HG02973 (cell line): ENCODE measurements around the gene PER2.

Experiments
- ATAC-seq: cut with Tn5 transposase; IDR thresholded peaks from one replicate; pipeline ENCODE4 v1.9.1; 2021; ENCODE audit warnings: moderate library complexity; ENCODE audit not compliant: unreplicated experiment

The PER2 gene

GRCh38 chr2:238231251-238231793 lies 57.1 kb downstream of the PER2 start:
- peak; percentile 78 for ATAC-seq

GRCh38 chr2:238230699-238231098 lies 57.7 kb downstream of the PER2 start:
- ATAC-seq = no peak

- no peak for ATAC-seq
These were observed 59.7 kb downstream of the PER2 start for GRCh38 chr2:238228700-238229099.

GRCh38 chr2:238227587-238228032 lies 60.8 kb downstream of the PER2 start:
- no peak for ATAC-seq

DNA sequence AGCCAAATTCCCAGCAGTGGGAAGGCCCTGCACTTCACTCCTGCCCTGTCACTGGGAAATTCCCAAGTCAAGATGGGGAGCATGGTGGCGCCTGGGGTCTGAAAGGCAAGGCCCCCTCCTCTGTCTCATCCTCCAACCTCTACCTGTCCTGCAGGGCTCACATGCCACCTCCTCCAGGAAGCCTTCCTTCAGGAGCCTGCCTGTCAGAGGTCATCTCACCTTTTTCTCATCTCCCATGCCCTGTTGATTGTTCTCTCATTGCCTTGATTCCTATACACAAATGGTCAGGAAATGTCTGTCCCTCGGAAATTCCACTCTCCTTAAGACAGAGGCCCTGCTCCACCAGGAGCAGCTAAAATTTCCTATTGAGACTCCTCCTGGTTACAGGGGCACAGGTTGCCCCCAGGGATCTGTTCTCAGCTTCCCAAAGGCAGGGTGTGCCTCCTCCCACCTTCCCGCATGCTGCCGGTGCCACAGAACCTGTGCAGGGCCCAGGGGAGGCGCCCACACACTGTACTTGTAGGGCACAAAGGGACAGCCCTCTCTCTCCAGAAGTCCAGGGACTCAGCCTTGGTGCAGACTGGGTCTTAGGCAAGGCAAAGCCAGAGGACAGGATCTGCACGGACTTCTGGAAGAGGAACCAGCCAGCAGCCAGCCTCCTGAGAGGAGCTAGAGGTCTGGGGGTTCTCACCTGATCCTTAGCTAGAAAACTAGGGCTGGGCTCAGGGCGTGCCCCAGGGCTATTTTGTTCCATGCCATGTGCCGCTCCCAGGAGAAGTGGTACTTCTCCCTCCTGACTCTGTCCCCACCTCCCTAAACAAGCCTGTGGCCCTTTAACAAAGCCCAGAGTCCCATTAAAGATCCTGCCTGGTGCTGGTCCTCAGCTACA lies 61.5 kb downstream of the PER2 start:
- ATAC-seq = no peak

DNA sequence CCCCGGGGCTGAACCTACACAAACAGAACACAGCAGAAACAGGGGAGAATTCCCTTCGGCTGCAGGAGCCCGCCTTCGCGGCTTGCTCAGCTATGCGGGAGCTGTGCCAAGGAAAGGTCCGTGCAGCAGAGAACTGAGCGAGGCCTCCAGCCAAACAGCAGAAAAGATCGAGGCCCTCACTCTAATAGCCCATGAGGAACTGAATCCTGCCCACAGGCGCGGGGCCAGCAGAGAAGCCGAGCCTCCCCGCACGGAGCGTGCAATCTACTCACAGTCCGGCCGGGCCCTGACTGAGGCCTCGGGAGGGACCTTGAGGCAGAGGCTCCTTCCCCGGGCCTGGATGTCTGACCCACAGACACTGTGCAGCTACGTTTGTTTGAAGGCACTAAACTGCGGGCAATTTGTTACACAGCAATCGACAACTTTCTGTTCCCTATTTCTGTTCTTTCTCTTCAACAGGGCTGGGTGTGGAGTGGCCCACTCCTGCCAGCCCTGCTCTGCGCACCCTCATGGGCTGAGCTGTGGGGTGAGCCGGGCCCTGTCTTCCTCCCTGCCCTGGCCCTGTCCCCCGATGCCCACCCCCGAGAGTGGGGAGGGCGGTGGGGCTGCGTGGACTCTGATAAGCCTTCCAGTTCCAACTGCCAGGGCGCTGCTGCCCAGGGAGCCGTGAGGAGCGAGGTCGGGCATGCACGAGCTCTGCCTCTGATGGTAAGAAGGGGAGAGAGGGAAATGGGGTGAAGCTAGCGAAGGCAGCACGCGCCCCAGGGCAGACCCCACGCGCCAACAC lies 62.3 kb downstream of the PER2 start:
- no peak for ATAC-seq

- no peak for ATAC-seq
These were observed 63.3 kb downstream of the PER2 start for GRCh38 chr2:238225121-238225520.

DNA sequence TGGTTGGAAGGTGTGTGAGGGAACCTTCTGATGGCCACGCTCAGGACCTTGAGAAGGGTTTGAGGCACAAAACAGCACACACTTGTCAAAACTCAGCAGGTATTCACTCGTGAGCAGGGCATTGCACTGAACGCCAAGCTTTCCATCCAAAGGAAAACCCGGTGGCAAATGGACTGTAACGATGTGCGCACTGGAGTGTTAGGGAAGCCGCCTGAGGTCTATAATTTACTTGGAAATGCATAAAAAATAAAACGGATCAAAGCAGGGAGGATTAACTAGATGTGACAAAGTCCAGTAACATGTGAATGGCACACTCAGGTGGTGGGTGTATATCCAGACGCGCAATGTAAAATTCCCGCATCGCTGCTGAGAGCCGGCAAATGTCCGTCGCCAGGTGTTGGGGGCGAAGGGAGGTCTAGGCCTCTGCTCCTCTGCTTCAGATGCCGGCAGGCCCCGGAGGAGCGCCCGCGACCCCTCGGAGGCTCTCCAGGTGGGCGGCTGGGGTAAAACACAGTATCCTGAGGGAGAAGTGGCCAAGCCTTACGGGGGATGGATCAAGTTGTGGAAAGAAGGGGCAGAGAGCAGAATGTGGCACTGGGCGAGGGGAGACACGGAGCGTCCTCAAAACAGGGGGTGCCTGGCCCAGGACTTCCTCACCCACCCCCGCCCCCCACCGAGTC lies 63.9 kb downstream of the PER2 start:
- ATAC-seq = no peak

- ATAC-seq = no peak
These were observed 67.4 kb downstream of the PER2 start for GRCh38 chr2:238220892-238221521.

- no peak for ATAC-seq
These were observed 68.0 kb downstream of the PER2 start for GRCh38 chr2:238220274-238220891.

GRCh38 chr2:238216651-238217184 lies 71.7 kb downstream of the PER2 start:
- no peak for ATAC-seq

- no peak for ATAC-seq
These were observed 81.4 kb downstream of the PER2 start for GRCh38 chr2:238207006-238207405.

DNA sequence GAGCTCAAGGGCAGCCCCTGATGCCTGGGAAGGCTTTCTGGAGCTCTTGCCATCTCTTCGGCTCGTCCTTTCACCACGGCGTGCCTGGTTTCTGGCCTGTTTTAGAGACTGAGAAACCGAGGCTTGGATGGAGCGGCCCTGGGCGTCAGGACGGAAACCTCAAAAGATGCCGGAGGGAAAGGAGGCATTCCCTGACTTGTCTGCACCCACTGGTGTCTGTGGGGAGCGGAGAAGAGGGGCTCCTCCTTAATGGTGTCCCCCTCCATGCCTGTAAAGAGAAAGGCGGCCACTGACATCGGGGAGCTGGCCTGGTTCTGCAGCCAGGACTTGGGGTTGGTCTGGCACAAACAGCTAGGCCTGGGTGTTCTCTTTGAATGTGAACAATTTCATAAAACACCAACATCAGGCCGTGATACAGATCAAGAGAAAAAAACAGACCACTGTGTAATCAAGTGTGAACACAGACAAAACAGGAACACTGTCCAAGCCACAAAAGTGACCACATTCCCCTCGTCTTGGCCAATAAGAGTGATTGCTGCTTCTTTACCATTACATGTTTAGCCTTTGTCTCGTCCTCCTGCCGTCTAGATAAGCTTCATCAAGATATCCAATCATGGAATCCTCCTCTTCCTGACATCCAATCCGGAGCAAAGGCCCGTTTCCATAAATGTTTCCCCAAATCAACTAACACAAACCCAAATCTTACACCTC lies 84.3 kb downstream of the PER2 start:
- ATAC-seq = peak; percentile 10

GRCh38 chr2:238203094-238203972 lies 85.1 kb downstream of the PER2 start, which contains the start of gene ILKAP:
Gene ILKAP, minus strand, starts transcription at chr2:238203695. Its CDS starts 142 bp downstream, at chr2:238203553.
- ATAC-seq = peak; percentile 93

DNA sequence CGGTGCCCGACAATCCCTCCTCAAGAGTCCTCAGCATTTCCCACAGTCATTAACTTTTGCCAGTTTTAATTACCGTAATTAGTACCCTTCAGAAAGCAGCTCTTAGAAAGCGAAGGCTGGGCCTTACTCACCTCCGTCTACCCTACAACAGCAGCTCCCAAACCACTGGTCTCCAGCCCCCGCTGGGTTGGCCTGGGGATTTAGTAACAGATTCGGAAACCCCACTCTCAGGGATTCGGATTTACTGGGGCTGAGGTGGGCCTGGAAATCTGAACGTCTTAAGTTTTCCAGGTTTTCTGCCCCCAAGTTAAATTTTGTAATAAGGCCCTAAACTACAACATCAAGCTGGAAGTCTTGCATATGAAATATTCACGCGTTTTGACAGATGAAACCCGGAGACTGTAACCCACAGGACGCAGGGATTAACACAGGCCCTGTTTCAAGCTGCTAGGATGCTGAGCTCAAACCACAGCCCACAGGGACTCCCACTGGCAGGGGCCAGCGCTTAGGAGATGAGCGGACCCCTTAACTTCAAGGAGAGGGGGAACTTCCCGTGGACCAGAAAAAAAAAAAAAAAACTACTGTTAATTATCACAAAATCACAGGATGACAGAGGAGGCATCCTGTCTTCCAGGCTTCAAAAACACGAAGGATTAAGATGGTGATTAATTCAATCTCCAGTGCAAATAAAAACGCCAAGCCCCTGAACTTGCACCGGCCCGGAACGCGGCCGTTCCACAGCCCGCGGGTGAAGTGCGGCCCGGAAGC lies 85.9 kb downstream of the PER2 start:
- ATAC-seq = no peak
